CD8-positive, alpha-beta memory T cell (primary cell): ENCODE data around the gene MAB21L1. TPM values are rescaled to one million over a fixed set of nuclear protein-coding genes. Genes with fewer than 3 reads are reported as not detected.

ENCODE experiments used
- CTCF ChIA-PET: fragments of 350-600 bp; sonication (Branson Sonifier 250); formaldehyde crosslinking; loops from one replicate; lab custom pipeline; 2021; ENCODE audit warnings: antibody characterized with exemption; lab: Charles Lee
- POLR2A ChIA-PET: fragments of 350-600 bp; sonication (Branson Sonifier 250); formaldehyde crosslinking; loops from one replicate; lab custom pipeline; 2021; ENCODE audit warnings: antibody characterized with exemption; lab: Charles Lee
- DNase-seq, 5 donors: peaks; one replicate each; pipeline versions ENCODE4 v3.0.0 to v3.0.0-alpha.2; 2020 to 2022; ENCODE audit warnings: mixed read lengths in 1 of 5
- H3K27ac ChIP-seq: one replicate; pipeline ENCODE4 v1.7.0; 2013; ENCODE audit warnings: low read depth, mild to moderate bottlenecking, low read length, moderate library complexity
- H3K27me3 ChIP-seq: 2 replicates; pipeline ENCODE4 v1.7.0; 2013; ENCODE audit warnings: low read length, mild to moderate bottlenecking; ENCODE audit not compliant: insufficient read depth, poor library complexity, severe bottlenecking
- H3K36me3 ChIP-seq: 2 replicates; pipeline ENCODE4 v1.7.0; 2013; ENCODE audit warnings: mild to moderate bottlenecking, low read length, moderate library complexity; ENCODE audit not compliant: insufficient read depth
- H3K4me1 ChIP-seq: 2 replicates; pipeline ENCODE4 v1.7.0; 2013; ENCODE audit warnings: mild to moderate bottlenecking, low read length, moderate library complexity; ENCODE audit not compliant: insufficient read depth
- H3K4me3 ChIP-seq: 2 replicates; pipeline ENCODE4 v1.7.0; 2013; ENCODE audit warnings: mild to moderate bottlenecking, low read length
- H3K9me3 ChIP-seq: 2 replicates; pipeline ENCODE4 v1.7.0; 2013; ENCODE audit warnings: mild to moderate bottlenecking, low read length
- H3K27ac Mint-ChIP-seq, 8 donors: one replicate each; pipeline ENCODE4 v1.8.0; 2020 to 2021; ENCODE audit warnings: mixed read lengths in 8 of 8, mild to moderate bottlenecking in 6 of 8, inconsistent platforms in 3 of 8, moderate library complexity in 3 of 8
- H3K27me3 Mint-ChIP-seq, 2 donors: one replicate each; pipeline ENCODE4 v1.8.0; 2020 to 2021; ENCODE audit warnings: mixed read lengths in 2 of 2, mild to moderate bottlenecking in 1 of 2, moderate library complexity in 1 of 2
- H3K36me3 Mint-ChIP-seq, 3 donors: one replicate each; pipeline ENCODE4 v1.8.0; 2020 to 2021; ENCODE audit warnings: mixed read lengths in 3 of 3, inconsistent platforms in 1 of 3, mild to moderate bottlenecking in 1 of 3
- H3K4me1 Mint-ChIP-seq, 3 donors: one replicate each; pipeline ENCODE4 v1.8.0; 2020 to 2021; ENCODE audit warnings: mixed read lengths in 3 of 3, inconsistent platforms in 1 of 3, mild to moderate bottlenecking in 1 of 3
- H3K4me3 Mint-ChIP-seq, 7 donors: one replicate each; pipeline ENCODE4 v1.8.0; 2020 to 2021; ENCODE audit warnings: mixed read lengths in 7 of 7, mild to moderate bottlenecking in 6 of 7, moderate library complexity in 4 of 7, inconsistent platforms in 2 of 7
- H3K9me3 Mint-ChIP-seq, 5 donors: one replicate each; pipeline ENCODE4 v1.8.0; 2020 to 2022; ENCODE audit warnings: mixed read lengths in 5 of 5, mild to moderate bottlenecking in 3 of 5, moderate library complexity in 2 of 5, inconsistent platforms in 1 of 5
- polyA plus RNA-seq: library from polyadenylated mRNA; unstranded; fragments of 300-500 nt; fragmentation: Illumina TruSeq; gene quantifications from one replicate; pipeline ENCODE4 v1.2.3, GENCODE V29; 2021
- total RNA-seq, 2 experiments: library from RNA; stranded (reverse); gene quantifications; one replicate each; pipeline ENCODE4 v1.2.3, GENCODE V29; 2021

The MAB21L1 gene
- total and polyA plus RNA-seq, 3 experiments from 2014 or later = not detected

DNA sequence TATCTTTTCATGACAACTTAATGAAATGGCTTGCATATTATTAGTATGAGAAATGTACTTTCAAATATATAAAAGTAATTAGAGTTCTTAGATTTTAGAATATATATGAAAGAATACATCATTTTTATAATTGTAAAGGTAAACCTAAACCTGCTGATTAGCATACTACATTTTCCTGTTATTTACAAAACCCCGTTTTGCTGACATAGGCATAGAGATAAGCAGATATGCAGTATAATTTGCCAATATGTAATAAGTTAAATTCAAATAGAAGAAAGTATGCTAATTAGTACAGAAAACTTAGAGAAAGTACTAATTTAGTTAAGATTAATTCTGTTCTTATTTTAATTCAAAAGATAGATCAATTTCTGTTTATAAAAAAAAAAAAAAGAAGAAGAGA lies 21.5 kb downstream of the MAB21L1 start:
- H3K36me3 Mint-ChIP-seq = peaks cover 0 to 13% (median 0%) of the 10 kb centered on the region in 3 donors
- POLR2A ChIA-PET = no interaction called here
- H3K4me3 ChIP-seq = no peak overlapping the region
- H3K4me1 Mint-ChIP-seq = no peaks in the 10 kb centered on the region
- no peaks in the 10 kb centered on the region for H3K4me1 ChIP-seq
- peaks cover 0 to 2% of the 10 kb centered on the region in 2 donors for H3K27me3 Mint-ChIP-seq
- no peak overlapping the region for H3K27ac ChIP-seq
- no peaks in the 10 kb centered on the region for H3K9me3 ChIP-seq
- CTCF ChIA-PET = no interaction called here
- no peaks in the 10 kb centered on the region for H3K36me3 ChIP-seq
- peaks cover 0 to 12% (median 8%) of the 10 kb centered on the region in 5 donors for H3K9me3 Mint-ChIP-seq
- no peak overlapping the region for H3K4me3 Mint-ChIP-seq
- H3K27me3 ChIP-seq = no peaks in the 10 kb centered on the region
- no peak overlapping the region for H3K27ac Mint-ChIP-seq
- no peak for DNase-seq

DNA sequence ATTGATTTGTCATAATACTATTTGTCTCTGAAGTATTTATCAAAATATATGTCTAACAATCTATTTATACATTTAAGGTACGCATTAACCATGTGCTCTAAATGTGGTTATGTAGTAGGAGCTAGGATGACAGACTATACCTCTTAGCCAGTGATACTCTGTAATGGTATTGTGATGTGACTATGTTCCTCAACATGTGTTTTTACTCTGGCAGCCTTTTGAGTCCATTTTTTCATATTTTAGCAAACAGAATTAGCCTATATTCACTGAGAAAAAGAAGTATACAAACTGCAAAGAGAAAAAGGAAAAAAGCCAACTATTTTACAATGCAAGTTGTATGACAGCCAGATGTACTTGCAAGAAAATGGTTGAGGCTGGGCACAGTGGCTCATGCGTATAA lies 26.7 kb downstream of the MAB21L1 start:
- ChIA-PET CTCF (no interaction called here), POLR2A (no interaction called here)
- Histone ChIP-seq H3K27me3 (no peaks in the 10 kb centered on the region), H3K4me1 (no peaks in the 10 kb centered on the region), H3K27ac (no peak overlapping the region), H3K4me3 (no peak overlapping the region), H3K9me3 (no peaks in the 10 kb centered on the region), H3K36me3 (no peaks in the 10 kb centered on the region)
- H3K9me3 Mint-ChIP-seq = peaks cover 0 to 23% (median 4%) of the 10 kb centered on the region in 5 donors
- H3K36me3 Mint-ChIP-seq = peaks cover 0 to 9% (median 0%) of the 10 kb centered on the region in 3 donors
- H3K4me3 Mint-ChIP-seq = no peak overlapping the region
- no peak overlapping the region for H3K27ac Mint-ChIP-seq
- H3K27me3 Mint-ChIP-seq = no peaks in the 10 kb centered on the region
- no peaks in the 10 kb centered on the region for H3K4me1 Mint-ChIP-seq
- DNase-seq = no peak

DNA sequence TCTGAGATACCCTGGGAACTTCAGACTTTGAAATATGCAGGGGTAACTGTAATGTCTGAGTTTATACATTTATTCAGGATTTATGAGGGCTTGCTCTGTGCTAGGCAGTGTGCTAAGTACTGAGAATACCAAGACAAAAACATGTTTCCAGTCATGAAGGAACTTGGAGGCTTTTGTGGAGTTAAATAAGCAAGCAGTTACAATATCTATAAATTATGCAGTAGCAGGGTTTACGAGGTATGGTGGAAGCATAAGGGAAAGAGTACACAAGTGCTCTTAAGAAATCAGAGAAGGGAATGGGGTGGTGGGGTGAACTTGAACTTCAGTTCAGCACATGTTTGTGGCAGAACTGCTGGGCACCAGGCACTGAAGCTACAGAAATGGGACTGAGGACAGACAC lies 28.0 kb downstream of the MAB21L1 start:
- POLR2A ChIA-PET = no interaction called here

More for the DNA sequence above, 28.0 kb downstream of the MAB21L1 start:
- H3K4me3 Mint-ChIP-seq = no peak overlapping the region
- CTCF ChIA-PET = no interaction called here
- no peak overlapping the region for H3K27ac Mint-ChIP-seq
- H3K27me3 Mint-ChIP-seq = no peaks in the 10 kb centered on the region
- Histone ChIP-seq H3K27me3 (no peaks in the 10 kb centered on the region), H3K4me3 (no peak overlapping the region), H3K4me1 (no peaks in the 10 kb centered on the region), H3K9me3 (no peaks in the 10 kb centered on the region), H3K27ac (no peak overlapping the region), H3K36me3 (no peaks in the 10 kb centered on the region)
- H3K4me1 Mint-ChIP-seq = no peaks in the 10 kb centered on the region
- H3K9me3 Mint-ChIP-seq = peaks cover 0 to 23% (median 4%) of the 10 kb centered on the region in 5 donors
- H3K36me3 Mint-ChIP-seq = peaks cover 0 to 8% (median 0%) of the 10 kb centered on the region in 3 donors
- DNase-seq = no peak
